Fibroblast of lung (primary cell): Measurements from ENCODE around the gene N4BP2L2. TPM values are rescaled to one million over a fixed set of nuclear protein-coding genes. Genes with fewer than 3 reads are reported as not detected.

Experiments
- DNase-seq, 2 donors: peaks; one replicate each; pipeline versions ENCODE4 v3.0.0 to v3.0.0-alpha.2; 2010; ENCODE audit warnings: low read depth in 2 of 2
- H2AFZ ChIP-seq: 2 replicates; pipeline ENCODE4 v1.5.1; 2012; ENCODE audit warnings: low read length, control low read depth, inconsistent platforms
- H3K27ac ChIP-seq: 2 replicates; pipeline ENCODE4 v1.5.1; 2011; ENCODE audit warnings: low read length, control low read depth; ENCODE audit not compliant: insufficient read depth
- H3K27me3 ChIP-seq: 2 replicates; pipeline ENCODE4 v1.5.1; 2011; ENCODE audit warnings: mild to moderate bottlenecking, low read length; ENCODE audit not compliant: control insufficient read depth, insufficient read depth
- H3K36me3 ChIP-seq: 2 replicates; pipeline ENCODE4 v1.5.1; 2011; ENCODE audit warnings: low read length; ENCODE audit not compliant: control insufficient read depth, insufficient read depth
- H3K4me1 ChIP-seq: 2 replicates; pipeline ENCODE4 v1.5.1; 2011; ENCODE audit warnings: low read length; ENCODE audit not compliant: control insufficient read depth, insufficient read depth; ENCODE audit errors: extremely low read depth
- H3K4me2 ChIP-seq: 2 replicates; pipeline ENCODE4 v1.5.1; 2011; ENCODE audit warnings: low read length, control low read depth; ENCODE audit not compliant: insufficient read depth; ENCODE audit errors: extremely low read depth
- H3K4me3 ChIP-seq, 4 experiments: fragments of 200-600 bp in 1 of 4; sonication (generic) in 1 of 4; replicated peaks in 1 of 4; 2 replicates each; pipeline ENCODE4 v1.5.1; 2011 to 2016; ENCODE audit warnings: low read length in 4 of 4, low read depth in 3 of 4, mild to moderate bottlenecking in 3 of 4, control low read depth in 2 of 4, inconsistent platforms in 1 of 4, mixed read lengths in 1 of 4; ENCODE audit not compliant: insufficient read depth in 1 of 4; ENCODE audit errors: control extremely low read depth in 1 of 4
- H3K79me2 ChIP-seq: 2 replicates; pipeline ENCODE4 v1.5.1; 2012; ENCODE audit warnings: mild to moderate bottlenecking, low read length, inconsistent platforms; ENCODE audit not compliant: control insufficient read depth, insufficient read depth
- H3K9ac ChIP-seq: 2 replicates; pipeline ENCODE4 v1.5.1; 2011; ENCODE audit warnings: mild to moderate bottlenecking, low read length, control low read depth; ENCODE audit not compliant: insufficient read depth
- H3K9me3 ChIP-seq: 2 replicates; pipeline ENCODE4 v1.5.1; 2012; ENCODE audit warnings: low read depth, low read length; ENCODE audit not compliant: control insufficient read depth, insufficient read depth
- H4K20me1 ChIP-seq: 2 replicates; pipeline ENCODE4 v1.5.1; 2011; ENCODE audit warnings: low read length; ENCODE audit not compliant: control insufficient read depth, insufficient read depth; ENCODE audit errors: extremely low read depth
- EZH2 ChIP-seq: IDR thresholded peaks from 2 replicates; pipeline ENCODE4 v1.5.1; 2012; ENCODE audit warnings: low read length, control low read depth, mild to moderate bottlenecking; ENCODE audit errors: missing control alignments
- polyA plus RNA-seq, 2 donors: library from polyadenylated mRNA; depleted of rRNA in 1 of 2; stranded (reverse) in 1 of 2; unstranded in 1 of 2; fragments of >200 nt; gene quantifications; 2 replicates each; pipeline ENCODE4 v1.2.1, GENCODE V29; 2011 to 2012; ENCODE audit warnings: missing spikeins in 1 of 2
- total RNA-seq: library from RNA; depleted of rRNA; stranded (reverse); fragments of >200 nt; gene quantifications from 2 replicates; pipeline ENCODE4 v1.2.1, GENCODE V29; 2014
- TF ChIP-seq, protein P1 (sequence below), 2 donors: IDR thresholded peaks in 1 of 2; conservative IDR thresholded peaks in 1 of 2; 1 replicate in 1 of 2; 2 replicates in 1 of 2; pipeline ENCODE4 v1.5.1; 2011 to 2012; ENCODE audit warnings: low read length in 2 of 2, control low read depth in 1 of 2, inconsistent platforms in 1 of 2, low read depth in 1 of 2, mild to moderate bottlenecking in 1 of 2

N4BP2L2 gene
- total and polyA plus RNA-seq, 2 donors (not counting 1 experiment from before 2014, with no cell fraction given) = 62.4 to 139 TPM

- H3K9ac ChIP-seq = no peak overlapping the region
- H3K79me2 ChIP-seq = no peaks in the 10 kb centered on the region
- no peaks in the 10 kb centered on the region for H4K20me1 ChIP-seq
- no peak overlapping the region for H3K4me3 ChIP-seq
- no peak overlapping the region for H3K27ac ChIP-seq
- no peaks in the 10 kb centered on the region for H3K9me3 ChIP-seq
- no peaks in the 10 kb centered on the region for H3K4me1 ChIP-seq
- peak in 1 of 2 donors; percentile 36 for DNase-seq
- no peak overlapping the region for H2AFZ ChIP-seq
- H3K4me2 ChIP-seq = no peak overlapping the region
- TF ChIP-seq, protein P1, sequence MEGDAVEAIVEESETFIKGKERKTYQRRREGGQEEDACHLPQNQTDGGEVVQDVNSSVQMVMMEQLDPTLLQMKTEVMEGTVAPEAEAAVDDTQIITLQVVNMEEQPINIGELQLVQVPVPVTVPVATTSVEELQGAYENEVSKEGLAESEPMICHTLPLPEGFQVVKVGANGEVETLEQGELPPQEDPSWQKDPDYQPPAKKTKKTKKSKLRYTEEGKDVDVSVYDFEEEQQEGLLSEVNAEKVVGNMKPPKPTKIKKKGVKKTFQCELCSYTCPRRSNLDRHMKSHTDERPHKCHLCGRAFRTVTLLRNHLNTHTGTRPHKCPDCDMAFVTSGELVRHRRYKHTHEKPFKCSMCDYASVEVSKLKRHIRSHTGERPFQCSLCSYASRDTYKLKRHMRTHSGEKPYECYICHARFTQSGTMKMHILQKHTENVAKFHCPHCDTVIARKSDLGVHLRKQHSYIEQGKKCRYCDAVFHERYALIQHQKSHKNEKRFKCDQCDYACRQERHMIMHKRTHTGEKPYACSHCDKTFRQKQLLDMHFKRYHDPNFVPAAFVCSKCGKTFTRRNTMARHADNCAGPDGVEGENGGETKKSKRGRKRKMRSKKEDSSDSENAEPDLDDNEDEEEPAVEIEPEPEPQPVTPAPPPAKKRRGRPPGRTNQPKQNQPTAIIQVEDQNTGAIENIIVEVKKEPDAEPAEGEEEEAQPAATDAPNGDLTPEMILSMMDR (conservative IDR thresholded peaks at IDR 0.05 in 1 of 2, IDR thresholded peaks at IDR 0.05 in 1 of 2; ENCODE audit: low read depth in 1 of 2, low read length in 2 of 2) = no peak
- TF ChIP-seq EZH2 = no peak
- no peaks in the 10 kb centered on the region for H3K27me3 ChIP-seq
- H3K36me3 ChIP-seq = no peaks in the 10 kb centered on the region
Observed at GRCh38 chr13:32438871-32439270, 99.7 kb downstream of the N4BP2L2 start.

DNA sequence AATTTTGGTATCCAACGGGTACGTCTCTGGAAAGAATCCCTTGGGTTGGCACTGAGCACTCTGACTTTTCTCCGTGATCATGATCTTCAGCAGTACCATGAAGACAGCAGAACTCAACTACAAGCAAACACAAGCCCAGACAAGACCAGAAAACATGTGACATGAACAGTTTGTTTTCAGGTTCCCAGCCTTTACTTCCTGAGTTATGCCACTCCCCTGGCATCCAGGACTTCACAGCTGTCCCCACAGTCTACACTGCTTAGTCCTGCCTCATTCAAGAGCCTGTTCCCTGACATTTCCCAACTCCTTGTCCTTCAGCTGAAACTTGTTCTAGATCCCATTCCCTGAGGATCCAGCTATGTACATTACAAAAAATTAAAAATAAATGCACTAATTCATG is 105.7 kb downstream of the N4BP2L2 start:
- Histone ChIP-seq H3K9me3 (no peaks in the 10 kb centered on the region), H4K20me1 (no peaks in the 10 kb centered on the region), H3K4me1 (no peaks in the 10 kb centered on the region), H2AFZ (no peak overlapping the region), H3K27me3 (no peaks in the 10 kb centered on the region), H3K9ac (no peak overlapping the region), H3K27ac (no peak overlapping the region), H3K36me3 (no peaks in the 10 kb centered on the region), H3K4me2 (no peak overlapping the region), H3K4me3 (no peak overlapping the region), H3K79me2 (no peaks in the 10 kb centered on the region)
- DNase-seq = no peak
- no peak for TF ChIP-seq EZH2
- TF ChIP-seq, protein P1 (conservative IDR thresholded peaks at IDR 0.05 in 1 of 2, IDR thresholded peaks at IDR 0.05 in 1 of 2; ENCODE audit: low read depth in 1 of 2, low read length in 2 of 2) = no peak

GRCh38 chr13:32431361-32431760 is 107.2 kb downstream of the N4BP2L2 start:
- Histone ChIP-seq H3K36me3 (no peaks in the 10 kb centered on the region), H3K9ac (no peak overlapping the region), H3K27me3 (no peaks in the 10 kb centered on the region), H2AFZ (no peak overlapping the region), H3K27ac (no peak overlapping the region), H3K4me1 (no peaks in the 10 kb centered on the region), H3K9me3 (no peaks in the 10 kb centered on the region), H3K4me3 (no peak overlapping the region), H4K20me1 (no peaks in the 10 kb centered on the region), H3K4me2 (no peak overlapping the region), H3K79me2 (no peaks in the 10 kb centered on the region)
- no peak for DNase-seq
- TF ChIP-seq, protein P1 (conservative IDR thresholded peaks at IDR 0.05 in 1 of 2, IDR thresholded peaks at IDR 0.05 in 1 of 2; ENCODE audit: low read depth in 1 of 2, low read length in 2 of 2) = no peak
- no peak for TF ChIP-seq EZH2
